Measurements from ENCODE around the gene ROGDI. TPM values are rescaled to one million over a fixed set of nuclear protein-coding genes. Genes with fewer than 3 reads are reported as not detected.

ROGDI gene
- total and polyA plus RNA-seq, 2 of the 13 experiments (the other 11 are each of a cell fraction or from before 2014, with no cell fraction given) = 19.2 to 42.1 TPM

- H3K79me2 ChIP-seq (ENCODE audit: insufficient read depth, low read length) = no peaks in the 10 kb centered on the region
- in situ Hi-C loops (cut with HindIII; ENCODE audit: extremely low pct_ligation_motif_present, low pct_unique_long_range_greater_than_20kb) (no loop called here), intact Hi-C loops (cut with micrococcal nuclease; ENCODE audit: unreplicated experiment) (no loop called here)
- H3K4me1 ChIP-seq (ENCODE audit: insufficient read depth, low read length) = peaks cover 24% of the 10 kb centered on the region
- H2AFZ ChIP-seq (ENCODE audit: low read length) = no peak overlapping the region
- no peaks in the 10 kb centered on the region for H3K9me3 ChIP-seq (ENCODE audit: low read length)
- FAIRE-seq (no peak), DNase-seq (ENCODE audit: low spot score) (no peak), ATAC-seq (no peak)
- ChIA-PET POLR2A (interaction anchor here (1.0 to 3.7 kb wide), 2 partner anchors 10 to 65 kb away, joined by 3 to 17 read pairs; partner anchors contain the start of genes ANKS3, DNAAF8 and SEPTIN12), CTCF (ENCODE audit: low intra/inter-chr PET ratio, low total read pairs) (no interaction called here)
- no peak overlapping the region for H3K27ac ChIP-seq (ENCODE audit: extremely low read length, insufficient read depth, low read length)
- no peak overlapping the region for H3K4me3 ChIP-seq (replicated peaks in 1 of 3; ENCODE audit: insufficient read depth in 1 of 3, low read depth in 2 of 3, low read length in 3 of 3)
- no TSS peak for BruUV-seq (replicated peaks)
- peaks cover 0 to 12% of the 10 kb centered on the region in 2 experiments; a peak in 2 of 5 replicates for H3K36me3 ChIP-seq (replicated peaks in 1 of 2; ENCODE audit: control insufficient read depth in 1 of 2, insufficient read depth in 2 of 2, low read length in 2 of 2)
- no peak overlapping the region for H3K9ac ChIP-seq (ENCODE audit: insufficient read depth, low read depth, low read length)
- H4K20me1 ChIP-seq (ENCODE audit: insufficient read depth, low read length) = no peaks in the 10 kb centered on the region
- H3K27me3 ChIP-seq (ENCODE audit: control insufficient read depth in 1 of 2, insufficient read depth in 2 of 2, low read length in 2 of 2) = no peaks in the 10 kb centered on the region
- H3K4me2 ChIP-seq (ENCODE audit: low read depth, low read length) = no peak overlapping the region
- WGBS (ENCODE audit: low lambda C conversion rate) = 97% methylated on average over 11 of the region's 19 CpGs
- TF ChIP-seq ZBTB42 (CRISPR knock-in tag; IDR thresholded peaks at IDR 0.05) = no peak
- TF ChIP-seq KAT2B (IDR thresholded peaks at IDR 0.05; ENCODE audit: borderline replicate concordance, low read depth, low read length) = no peak
- no peak for TF ChIP-seq GPN1 (CRISPR knock-in tag; IDR thresholded peaks at IDR 0.05; ENCODE audit: borderline replicate concordance)
- no peak for TF ChIP-seq HNRNPL (IDR thresholded peaks at IDR 0.05; ENCODE audit: low read depth, low read length)
- no peak for TF ChIP-seq KLF6 (CRISPR knock-in tag; IDR thresholded peaks at IDR 0.05)
- no peak for TF ChIP-seq PITX1 (CRISPR knock-in tag; IDR thresholded peaks at IDR 0.05)
- no peak for TF ChIP-seq ZNF781 (CRISPR knock-in tag; IDR thresholded peaks at IDR 0.05; ENCODE audit: borderline replicate concordance, not compliant biosample characterization)
- TF ChIP-seq GTF2F1 (IDR thresholded peaks at IDR 0.05; ENCODE audit: low read length) = no peak
- TF ChIP-seq ZZZ3 (CRISPR knock-in tag; IDR thresholded peaks at IDR 0.05; ENCODE audit: borderline replicate concordance) = no peak
- TF ChIP-seq ZBTB43 (CRISPR knock-in tag; conservative IDR thresholded peaks at IDR 0.05) = no peak
- TF ChIP-seq ZNF768 (CRISPR knock-in tag; IDR thresholded peaks at IDR 0.05) = peak; percentile 94
- no peak for TF ChIP-seq ZNF703 (CRISPR knock-in tag; IDR thresholded peaks at IDR 0.05; ENCODE audit: borderline replicate concordance)
- TF ChIP-seq KIAA2018 (CRISPR knock-in tag; IDR thresholded peaks at IDR 0.05; ENCODE audit: borderline replicate concordance) = no peak
- TF ChIP-seq BORCS8-MEF2B (CRISPR knock-in tag; IDR thresholded peaks at IDR 0.05) = no peak
These were observed 3.1 kb downstream of the ROGDI start for GRCh38 chr16:4799171-4799855.
